Lower leg skin (tissue), 3 donors: ENCODE results near the gene ITM2C.

Experiments
- CTCF ChIP-seq, 3 donors: fragments of 450-650 bp; IDR thresholded peaks; one replicate each; pipeline ENCODE4 v1.5.1; 2016; ENCODE audit warnings: antibody characterized with exemption in 3 of 3, mild to moderate bottlenecking in 3 of 3, moderate library complexity in 2 of 3
- POLR2A ChIP-seq, 2 donors: fragments of 450-650 bp; IDR thresholded peaks; one replicate each; pipeline ENCODE4 v1.6.1; 2016 to 2017; ENCODE audit warnings: antibody characterized with exemption in 2 of 2, mild to moderate bottlenecking in 1 of 2, moderate library complexity in 1 of 2

- TF ChIP-seq CTCF (IDR thresholded peaks at IDR 0.05) (no peak), POLR2A (IDR thresholded peaks at IDR 0.05) (no peak)
These were observed 26.3 kb downstream of the ITM2C start for GRCh38 chr2:230891064-230891463.
